GM21526 (cell line): ENCODE measurements around the gene PPCDC.

Experiments
- ATAC-seq: cut with Tn5 transposase; IDR thresholded peaks from one replicate; pipeline ENCODE4 v1.9.1; 2021; ENCODE audit warnings: moderate library complexity; ENCODE audit not compliant: unreplicated experiment, low FRiP score

PPCDC gene

GRCh38 chr15:75008629-75009326 lies 14.6 kb upstream of the PPCDC start:
- ATAC-seq, result peak; percentile 77

- ATAC-seq, result no peak
Measured at GRCh38 chr15:75016431-75016830, 7.0 kb upstream of the PPCDC start.

- no peak for ATAC-seq
Measured at GRCh38 chr15:75019916-75020315, 3.5 kb upstream of the PPCDC start.

- no peak for ATAC-seq
Measured at GRCh38 chr15:75021341-75021740, 2.0 kb upstream of the PPCDC start.

GRCh38 chr15:75022783-75023180 lies 608 bp upstream of the PPCDC start:
- ATAC-seq, result no peak

- no peak for ATAC-seq
Measured at GRCh38 chr15:75023872-75024636, 664 bp downstream of the PPCDC start.

- no peak for ATAC-seq
Measured at GRCh38 chr15:75025107-75025506, 1.7 kb downstream of the PPCDC start.

GRCh38 chr15:75025548-75026260 lies 2.3 kb downstream of the PPCDC start:
- no peak for ATAC-seq

- ATAC-seq, result no peak
Measured at GRCh38 chr15:75027551-75027950, 4.2 kb downstream of the PPCDC start.

GRCh38 chr15:75028991-75029377 lies 5.6 kb downstream of the PPCDC start:
- ATAC-seq, result peak; percentile 9

- peak; percentile 57 for ATAC-seq
Measured at GRCh38 chr15:75029378-75030022, 6.1 kb downstream of the PPCDC start.

- ATAC-seq, result no peak
Measured at GRCh38 chr15:75030023-75030413, 6.6 kb downstream of the PPCDC start.

- no peak for ATAC-seq
Measured at GRCh38 chr15:75030424-75030823, 7.0 kb downstream of the PPCDC start.

GRCh38 chr15:75031848-75032247 lies 8.5 kb downstream of the PPCDC start:
- ATAC-seq, result no peak

GRCh38 chr15:75032395-75032794 lies 9.0 kb downstream of the PPCDC start:
- no peak for ATAC-seq

GRCh38 chr15:75033809-75034208 lies 10.4 kb downstream of the PPCDC start:
- no peak for ATAC-seq

GRCh38 chr15:75034615-75035014 lies 11.2 kb downstream of the PPCDC start:
- ATAC-seq, result no peak

- ATAC-seq, result no peak
Measured at GRCh38 chr15:75036212-75036616, 12.8 kb downstream of the PPCDC start.

- ATAC-seq, result no peak
Measured at GRCh38 chr15:75037685-75038084, 14.3 kb downstream of the PPCDC start.

GRCh38 chr15:75038231-75038630 lies 14.8 kb downstream of the PPCDC start:
- no peak for ATAC-seq
